Memory B cell (primary cell): ENCODE measurements around the gene ATP2C1.

Source experiments
- ATAC-seq: fragments of 150-1000 bp; cut with Tn5 transposase; 2 replicates; pipeline ENCODE4 v1.10.0; 2021; ENCODE audit warnings: low read depth, mild to moderate bottlenecking, moderate library complexity
- DNase-seq, 2 donors: peaks; one replicate each; pipeline ENCODE4 v3.0.0; 2022; ENCODE audit warnings: low spot score in 2 of 2
- H3K27ac Mint-ChIP-seq: one replicate; pipeline ENCODE4 v1.8.0; 2022; ENCODE audit warnings: mild to moderate bottlenecking, moderate library complexity, mixed read lengths
- H3K27me3 Mint-ChIP-seq: one replicate; pipeline ENCODE4 v1.8.0; 2022; ENCODE audit warnings: mixed read lengths
- H3K36me3 Mint-ChIP-seq: one replicate; pipeline ENCODE4 v1.8.0; 2022; ENCODE audit warnings: mild to moderate bottlenecking, mixed read lengths
- H3K4me1 Mint-ChIP-seq: one replicate; pipeline ENCODE4 v1.8.0; 2022; ENCODE audit warnings: mixed read lengths
- H3K4me3 Mint-ChIP-seq: one replicate; pipeline ENCODE4 v1.8.0; 2022; ENCODE audit warnings: mild to moderate bottlenecking, moderate library complexity, mixed read lengths
- H3K9me3 Mint-ChIP-seq: one replicate; pipeline ENCODE4 v1.8.0; 2022; ENCODE audit warnings: mixed read lengths

Gene ATP2C1

DNA sequence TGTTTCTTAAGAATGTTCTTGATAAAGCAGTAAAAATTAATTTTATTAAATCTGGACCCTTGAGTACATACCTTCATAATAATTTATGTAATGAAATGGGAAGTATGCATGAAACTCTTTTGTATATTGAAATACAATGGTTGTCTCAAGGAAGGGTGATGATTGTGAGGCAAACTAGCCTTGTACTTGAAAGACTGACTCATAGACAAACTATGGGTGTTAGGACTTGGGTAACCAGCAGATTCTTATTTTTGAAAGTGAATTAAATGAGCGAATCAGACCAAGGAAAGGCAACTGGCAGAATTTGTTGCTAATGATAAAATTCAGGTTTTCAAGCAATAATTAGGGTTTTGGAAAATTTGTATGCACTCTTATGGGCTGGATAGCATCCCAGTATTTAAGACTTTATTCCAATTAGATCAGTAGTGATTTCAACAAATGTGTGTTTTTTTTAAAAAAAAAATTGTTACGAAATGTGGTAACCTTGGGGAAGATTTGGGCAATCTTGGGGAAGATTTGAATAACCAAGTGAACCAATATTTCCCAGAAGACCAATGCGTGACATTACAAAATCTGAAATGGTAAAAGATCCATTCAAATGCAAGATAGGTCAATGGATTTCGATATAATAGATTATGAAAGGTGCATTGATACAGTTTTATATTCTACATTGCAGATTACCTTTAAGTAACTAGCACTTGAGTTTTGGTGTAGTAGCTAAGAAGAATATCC, 42.0 kb downstream of the ATP2C1 start:
- DNase-seq (no peak), ATAC-seq (no peak)
- no peaks in the 10 kb centered on the region for H3K27me3 Mint-ChIP-seq
- H3K4me3 Mint-ChIP-seq: no peak overlapping the region
- no peak overlapping the region for H3K27ac Mint-ChIP-seq
- peaks cover 12% of the 10 kb centered on the region for H3K36me3 Mint-ChIP-seq
- H3K4me1 Mint-ChIP-seq: no peaks in the 10 kb centered on the region
- no peaks in the 10 kb centered on the region for H3K9me3 Mint-ChIP-seq

DNA sequence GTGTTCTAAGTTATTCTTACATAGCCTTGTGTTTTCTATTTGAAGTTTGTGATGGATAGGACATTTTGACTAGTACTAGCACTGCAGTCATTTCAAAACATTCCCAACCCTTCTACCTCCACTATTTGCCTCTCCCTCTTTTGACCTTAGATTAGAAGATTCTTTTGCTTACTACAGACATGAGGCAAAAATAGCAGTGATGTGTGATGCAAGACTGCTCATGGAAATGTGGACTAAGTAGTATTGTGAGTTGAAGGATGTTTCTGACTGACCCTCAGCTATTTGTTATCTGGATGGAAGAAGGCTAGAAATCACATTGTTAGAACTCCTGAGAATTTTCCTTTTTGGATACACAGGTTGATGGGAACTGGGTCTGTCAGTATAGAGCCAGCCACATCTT, 45.9 kb downstream of the ATP2C1 start:
- H3K27me3 Mint-ChIP-seq: no peaks in the 10 kb centered on the region
- DNase-seq (no peak), ATAC-seq (no peak)
- H3K9me3 Mint-ChIP-seq: no peaks in the 10 kb centered on the region
- H3K4me3 Mint-ChIP-seq: no peak overlapping the region
- no peak overlapping the region for H3K27ac Mint-ChIP-seq
- H3K36me3 Mint-ChIP-seq: peaks cover 25% of the 10 kb centered on the region
- H3K4me1 Mint-ChIP-seq: no peaks in the 10 kb centered on the region

DNA sequence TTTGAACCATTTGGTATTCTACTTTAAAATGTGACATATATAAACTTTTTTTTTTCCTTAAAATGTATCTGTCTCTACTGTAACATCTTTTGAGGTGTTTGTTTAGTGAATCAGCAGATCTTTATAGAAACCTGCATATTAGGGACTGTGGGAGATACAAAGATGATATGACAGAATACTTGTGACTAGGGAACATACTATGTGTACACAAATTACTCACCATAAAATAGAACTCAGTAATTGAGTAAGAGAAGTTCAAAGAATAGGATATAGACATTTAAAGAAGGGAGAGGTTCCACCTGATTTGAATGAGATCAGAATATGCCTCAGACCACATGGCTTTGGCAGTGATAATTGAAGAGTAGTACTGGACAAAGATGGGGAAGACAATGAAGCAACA, 47.9 kb downstream of the ATP2C1 start:
- ATAC-seq: no peak
- H3K4me1 Mint-ChIP-seq: no peaks in the 10 kb centered on the region
- no peak for DNase-seq
- no peak overlapping the region for H3K27ac Mint-ChIP-seq
- H3K36me3 Mint-ChIP-seq: peaks cover 32% of the 10 kb centered on the region
- no peaks in the 10 kb centered on the region for H3K9me3 Mint-ChIP-seq
- H3K27me3 Mint-ChIP-seq: no peaks in the 10 kb centered on the region
- no peak overlapping the region for H3K4me3 Mint-ChIP-seq

DNA sequence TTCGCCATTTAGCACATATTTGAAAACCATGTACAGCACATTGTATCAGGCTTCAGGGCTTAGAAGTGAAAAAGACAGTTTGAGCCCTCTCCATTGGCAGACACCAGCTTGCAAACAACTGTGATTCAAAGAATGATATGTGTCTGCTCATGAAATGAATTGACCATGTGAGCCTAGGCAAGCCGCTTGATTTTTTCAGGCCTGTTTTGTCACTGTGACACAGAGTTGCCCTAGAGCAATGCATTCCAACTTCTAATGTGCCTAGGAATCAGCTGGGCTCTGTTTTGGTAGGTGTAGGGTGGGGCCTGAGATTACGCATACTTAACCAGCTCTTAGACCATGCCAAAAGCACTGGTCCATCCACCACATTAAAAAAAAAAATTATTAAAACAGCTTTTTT, 53.0 kb downstream of the ATP2C1 start:
- no peaks in the 10 kb centered on the region for H3K27me3 Mint-ChIP-seq
- H3K4me3 Mint-ChIP-seq: no peak overlapping the region
- peaks cover 40% of the 10 kb centered on the region for H3K36me3 Mint-ChIP-seq
- peaks cover 3% of the 10 kb centered on the region for H3K4me1 Mint-ChIP-seq
- H3K9me3 Mint-ChIP-seq: no peaks in the 10 kb centered on the region
- H3K27ac Mint-ChIP-seq: no peak overlapping the region
- ATAC-seq: no peak
- DNase-seq: no peak

DNA sequence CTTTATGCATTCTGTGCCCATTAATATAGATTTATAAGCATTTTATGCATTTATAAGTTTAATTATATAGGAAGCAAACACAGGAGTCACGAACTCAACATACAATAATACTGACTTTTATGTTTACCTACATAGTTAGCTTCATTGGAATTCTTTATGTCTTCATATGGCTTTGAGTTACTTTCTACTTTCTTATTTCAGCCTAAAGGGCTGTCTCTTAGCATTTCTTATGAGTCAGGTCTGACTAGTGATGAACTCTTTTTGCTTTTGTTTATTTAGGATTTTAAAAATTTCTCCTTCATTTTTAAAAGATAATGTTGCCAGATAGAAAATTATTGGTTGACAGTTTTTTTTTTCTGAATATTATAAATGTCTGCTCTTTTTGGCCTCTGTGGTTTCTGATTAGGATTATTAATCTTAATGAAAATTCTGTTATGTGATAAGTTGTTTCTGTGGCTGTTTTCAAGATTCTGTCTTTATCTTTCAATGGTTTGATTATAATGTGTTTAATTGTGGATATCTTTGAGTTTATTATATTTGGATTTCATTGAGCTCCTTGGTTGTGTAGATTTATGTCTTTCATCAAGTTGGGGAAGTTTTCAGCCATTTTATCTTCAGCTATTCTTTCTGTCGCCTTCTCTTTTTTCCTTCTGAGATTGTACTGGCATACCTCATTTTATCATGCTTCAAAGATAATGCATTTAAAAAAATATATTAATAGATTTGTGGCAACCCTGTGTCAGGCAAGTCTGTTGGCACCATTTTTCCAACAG, 54.3 kb downstream of the ATP2C1 start:
- H3K4me3 Mint-ChIP-seq: no peak overlapping the region

DNA sequence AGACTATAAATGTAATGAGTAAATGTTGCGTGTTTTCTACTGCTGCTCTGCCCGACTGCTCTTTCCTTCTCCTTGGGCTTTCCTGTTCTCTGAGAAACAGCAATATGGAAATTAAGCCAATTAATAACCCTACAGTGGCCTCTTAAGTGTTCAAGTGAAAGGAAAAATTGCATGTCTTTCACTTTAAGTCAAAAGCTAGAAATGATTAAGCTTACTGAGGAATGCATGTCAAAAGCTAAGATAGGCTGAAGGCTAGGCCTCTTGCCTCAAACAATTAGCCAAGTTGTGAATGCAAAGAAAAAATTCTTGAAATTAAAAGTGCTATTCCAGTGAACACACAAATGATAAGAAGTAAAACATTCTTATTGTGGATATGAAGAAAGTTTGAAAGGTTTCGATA, 55.0 kb downstream of the ATP2C1 start:
- Mint-ChIP-seq H3K4me1 (peaks cover 3% of the 10 kb centered on the region), H3K4me3 (no peak overlapping the region), H3K36me3 (peaks cover 35% of the 10 kb centered on the region), H3K27ac (no peak overlapping the region), H3K9me3 (no peaks in the 10 kb centered on the region), H3K27me3 (no peaks in the 10 kb centered on the region)
- DNase-seq (no peak), ATAC-seq (no peak)

More for the DNA sequence above, 54.3 kb downstream of the ATP2C1 start:
- no peak for ATAC-seq
- peaks cover 36% of the 10 kb centered on the region for H3K36me3 Mint-ChIP-seq
- no peaks in the 10 kb centered on the region for H3K27me3 Mint-ChIP-seq
- H3K9me3 Mint-ChIP-seq: no peaks in the 10 kb centered on the region
- no peak overlapping the region for H3K27ac Mint-ChIP-seq
- no peak for DNase-seq
- H3K4me1 Mint-ChIP-seq: peaks cover 3% of the 10 kb centered on the region

DNA sequence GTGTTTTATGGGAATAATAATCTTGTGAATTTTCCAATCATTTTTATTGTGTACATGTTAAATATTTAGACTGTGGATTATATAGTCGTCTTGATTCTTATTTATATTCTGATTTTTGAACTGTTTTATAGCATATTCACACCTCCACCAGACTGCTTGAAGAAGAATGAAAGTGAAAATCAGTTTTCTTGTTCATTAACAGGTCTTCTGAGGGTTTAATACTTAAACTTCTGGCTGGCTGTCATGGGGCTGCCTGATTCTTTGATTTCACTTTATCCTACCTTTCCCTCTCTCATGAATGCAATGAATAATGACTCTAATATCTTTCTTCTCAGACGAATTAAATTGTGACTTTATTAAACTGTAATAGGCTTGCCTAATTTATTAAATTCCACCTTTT, 56.2 kb downstream of the ATP2C1 start:
- DNase-seq (no peak), ATAC-seq (no peak)
- H3K27me3 Mint-ChIP-seq: no peaks in the 10 kb centered on the region
- H3K4me1 Mint-ChIP-seq: peaks cover 3% of the 10 kb centered on the region
- H3K9me3 Mint-ChIP-seq: no peaks in the 10 kb centered on the region
- peaks cover 32% of the 10 kb centered on the region for H3K36me3 Mint-ChIP-seq
- no peak overlapping the region for H3K27ac Mint-ChIP-seq
- H3K4me3 Mint-ChIP-seq: no peak overlapping the region

DNA sequence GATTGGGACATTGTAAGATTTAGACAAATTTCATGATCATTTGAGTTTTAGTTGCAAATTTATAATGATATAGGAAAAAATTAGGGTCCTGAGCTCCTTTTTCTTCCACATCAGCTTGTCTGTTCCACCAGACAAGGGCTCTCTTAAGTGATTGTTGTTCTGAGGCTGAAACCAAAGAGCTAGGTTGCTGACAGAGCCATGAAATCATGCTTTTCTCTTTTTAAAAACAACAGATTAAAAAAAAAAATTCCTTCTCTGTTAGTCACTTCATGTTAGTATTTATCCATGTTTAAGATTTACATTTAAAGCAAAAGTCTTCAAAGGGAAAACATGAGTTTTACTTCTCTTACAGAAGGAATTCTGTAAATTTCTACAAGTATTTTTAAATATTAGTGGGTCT, 56.8 kb downstream of the ATP2C1 start:
- Mint-ChIP-seq H3K27me3 (no peaks in the 10 kb centered on the region), H3K4me3 (no peak overlapping the region), H3K27ac (no peak overlapping the region), H3K9me3 (no peaks in the 10 kb centered on the region), H3K36me3 (peaks cover 32% of the 10 kb centered on the region), H3K4me1 (peaks cover 6% of the 10 kb centered on the region)
- DNase-seq (no peak), ATAC-seq (no peak)

DNA sequence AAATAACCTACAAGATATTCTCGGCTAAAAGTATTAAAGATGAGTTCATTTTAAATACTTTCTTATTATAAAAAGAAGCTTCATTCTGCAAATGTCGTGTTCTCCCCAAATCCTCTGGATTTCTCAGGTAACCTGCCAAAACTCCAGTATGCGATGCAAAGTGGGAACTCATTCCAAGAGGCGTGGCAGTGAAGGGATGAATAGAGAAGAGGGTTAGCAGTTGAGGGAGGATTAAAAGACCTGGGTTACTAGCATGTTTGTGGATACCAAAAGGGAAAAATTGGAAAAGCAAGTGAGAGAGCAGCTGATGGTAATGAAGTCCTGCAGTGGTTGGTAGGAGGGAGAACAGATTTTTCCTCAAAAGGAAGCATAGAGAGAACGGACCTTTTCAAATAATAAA, 61.6 kb downstream of the ATP2C1 start:
- ATAC-seq (no peak), DNase-seq (no peak)
- peak overlapping the region; percentile 66 for H3K27ac Mint-ChIP-seq
- no peaks in the 10 kb centered on the region for H3K9me3 Mint-ChIP-seq
- no peak overlapping the region for H3K4me3 Mint-ChIP-seq
- peaks cover 2% of the 10 kb centered on the region for H3K4me1 Mint-ChIP-seq
- no peaks in the 10 kb centered on the region for H3K27me3 Mint-ChIP-seq
- peaks cover 26% of the 10 kb centered on the region for H3K36me3 Mint-ChIP-seq

DNA sequence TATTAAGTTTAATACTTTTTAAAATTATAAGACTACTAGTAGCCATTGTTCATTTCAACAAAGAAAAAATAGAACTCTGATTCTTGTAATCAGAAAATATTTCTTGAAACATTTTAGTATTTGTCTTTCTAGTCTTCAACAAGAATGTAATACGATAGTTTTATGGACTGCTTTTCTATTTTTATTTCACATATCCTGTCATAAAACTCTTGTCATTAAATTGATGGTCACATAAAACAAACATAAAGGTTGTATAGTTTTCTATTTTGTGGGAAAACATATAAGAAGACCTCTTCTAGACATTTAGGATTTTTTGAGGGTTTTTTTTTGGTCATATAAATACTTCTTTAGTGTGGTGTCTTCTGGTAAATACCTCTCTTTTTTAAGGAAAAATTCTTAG, 62.4 kb downstream of the ATP2C1 start:
- H3K36me3 Mint-ChIP-seq: peaks cover 30% of the 10 kb centered on the region

DNA sequence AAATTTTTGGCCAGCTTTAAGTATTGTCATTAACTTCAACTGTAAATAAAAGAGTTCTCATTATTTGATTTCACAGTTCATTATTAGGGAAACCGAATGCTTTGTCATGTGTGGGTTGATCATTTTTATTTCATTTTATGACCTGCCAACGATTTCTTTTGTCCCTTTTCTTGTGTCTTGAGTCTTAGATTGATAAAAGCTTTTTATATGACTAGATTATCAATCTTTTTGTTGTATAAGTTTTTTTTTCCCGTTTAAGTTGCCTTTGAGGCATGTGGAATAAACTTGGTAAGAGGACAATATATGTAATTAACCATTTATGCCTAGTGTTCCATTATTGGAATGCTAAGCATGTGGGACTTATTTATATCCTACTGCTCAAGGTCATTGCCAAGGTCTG, 62.8 kb downstream of the ATP2C1 start:
- Mint-ChIP-seq H3K9me3 (no peaks in the 10 kb centered on the region), H3K27ac (no peak overlapping the region), H3K36me3 (peaks cover 33% of the 10 kb centered on the region), H3K4me3 (no peak overlapping the region), H3K4me1 (peaks cover 2% of the 10 kb centered on the region), H3K27me3 (no peaks in the 10 kb centered on the region)
- DNase-seq (no peak), ATAC-seq (no peak)

More for the DNA sequence above, 62.4 kb downstream of the ATP2C1 start:
- Mint-ChIP-seq H3K9me3 (no peaks in the 10 kb centered on the region), H3K27me3 (no peaks in the 10 kb centered on the region), H3K4me3 (no peak overlapping the region), H3K27ac (no peak overlapping the region), H3K4me1 (peaks cover 2% of the 10 kb centered on the region)
- DNase-seq (no peak), ATAC-seq (no peak)

DNA sequence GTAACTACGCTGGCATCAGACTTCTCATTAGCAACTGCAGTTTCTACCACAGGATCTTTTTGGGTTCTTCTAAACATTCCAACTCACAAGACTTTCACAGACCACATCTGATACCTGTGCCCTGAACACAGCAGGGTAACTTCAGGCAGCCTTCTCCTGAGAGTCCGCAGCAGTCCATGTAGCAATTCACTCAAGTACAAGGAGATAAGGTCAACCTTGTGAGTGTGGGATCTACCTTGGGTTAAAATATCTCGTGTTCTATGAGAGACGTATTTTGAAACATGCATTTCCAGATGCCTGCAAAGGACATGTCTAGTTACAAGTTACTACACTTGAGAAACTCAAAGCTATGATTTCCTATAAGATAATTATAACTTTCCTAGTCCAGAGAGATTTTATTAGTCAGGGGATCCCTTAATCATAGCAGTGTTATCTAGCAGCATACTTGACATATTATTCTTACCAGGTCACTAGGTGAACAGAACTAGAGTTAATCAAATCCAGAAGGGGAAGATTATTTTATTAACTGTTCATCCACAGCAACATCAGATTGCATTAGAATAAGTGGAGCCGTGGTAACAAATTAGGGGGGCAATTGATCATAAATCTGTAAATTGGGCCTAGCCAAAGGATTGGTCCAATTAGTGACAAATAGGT, 66.4 kb downstream of the ATP2C1 start:
- H3K4me1 Mint-ChIP-seq: peaks cover 2% of the 10 kb centered on the region
- H3K36me3 Mint-ChIP-seq: peaks cover 36% of the 10 kb centered on the region
- H3K27ac Mint-ChIP-seq: no peak overlapping the region
- DNase-seq (no peak), ATAC-seq (no peak)
- no peaks in the 10 kb centered on the region for H3K9me3 Mint-ChIP-seq
- H3K4me3 Mint-ChIP-seq: no peak overlapping the region
- no peaks in the 10 kb centered on the region for H3K27me3 Mint-ChIP-seq

DNA sequence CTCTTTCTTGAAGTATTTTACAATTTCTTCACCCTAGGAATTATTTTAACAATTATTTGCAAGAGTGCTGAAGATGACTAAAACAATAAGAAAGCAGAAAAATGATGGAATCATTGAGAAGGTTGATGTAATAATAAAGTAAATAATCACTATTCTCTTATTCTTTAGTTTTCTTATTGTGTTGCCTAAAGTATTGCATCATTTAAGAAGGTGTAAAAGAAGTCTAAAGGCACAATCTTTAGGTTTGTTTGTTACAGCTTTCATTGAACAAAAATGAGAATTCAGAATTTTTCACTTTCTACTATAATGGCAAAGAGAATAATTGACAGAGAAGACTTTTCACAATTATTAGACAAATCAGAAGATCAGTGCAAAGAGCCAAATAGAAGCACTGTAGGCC, 67.6 kb downstream of the ATP2C1 start:
- ATAC-seq (no peak), DNase-seq (no peak)
- Mint-ChIP-seq H3K27ac (no peak overlapping the region), H3K4me1 (no peaks in the 10 kb centered on the region), H3K36me3 (peaks cover 38% of the 10 kb centered on the region), H3K27me3 (no peaks in the 10 kb centered on the region), H3K9me3 (no peaks in the 10 kb centered on the region), H3K4me3 (no peak overlapping the region)

DNA sequence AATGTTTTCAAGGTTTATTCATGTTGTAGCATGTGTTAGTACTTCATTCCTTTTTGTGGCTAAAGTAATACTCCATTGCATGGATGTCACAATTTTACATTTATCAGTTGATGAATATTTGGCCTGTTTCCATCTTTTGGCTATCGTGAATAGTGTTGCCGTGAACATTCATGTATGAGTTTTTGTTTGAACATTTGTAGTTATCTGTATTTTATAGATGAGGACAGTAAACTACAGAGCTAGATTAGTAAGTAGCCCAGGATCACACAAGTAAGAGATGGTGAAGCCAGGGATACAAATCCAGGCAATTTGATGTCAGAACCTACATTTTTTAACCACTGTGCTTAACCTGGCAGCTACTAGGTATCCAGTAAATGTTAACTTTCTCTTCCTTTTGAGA, 69.6 kb downstream of the ATP2C1 start:
- Mint-ChIP-seq H3K4me3 (no peak overlapping the region), H3K27me3 (no peaks in the 10 kb centered on the region), H3K4me1 (no peaks in the 10 kb centered on the region), H3K36me3 (peaks cover 49% of the 10 kb centered on the region), H3K27ac (no peak overlapping the region), H3K9me3 (no peaks in the 10 kb centered on the region)
- no peak for DNase-seq
- ATAC-seq: no peak
